GOT3 (cell line): Measurements from ENCODE around the gene MED28.

Source experiments
- DNase-seq: peaks from one replicate; lab custom pipeline; 2025; ENCODE audit warnings: mixed read lengths; lab: John Stamatoyannopoulos, UW

Gene MED28

GRCh38 chr4:17667253-17667652 is 52.8 kb downstream of the MED28 start:
- DNase-seq = no peak

DNA sequence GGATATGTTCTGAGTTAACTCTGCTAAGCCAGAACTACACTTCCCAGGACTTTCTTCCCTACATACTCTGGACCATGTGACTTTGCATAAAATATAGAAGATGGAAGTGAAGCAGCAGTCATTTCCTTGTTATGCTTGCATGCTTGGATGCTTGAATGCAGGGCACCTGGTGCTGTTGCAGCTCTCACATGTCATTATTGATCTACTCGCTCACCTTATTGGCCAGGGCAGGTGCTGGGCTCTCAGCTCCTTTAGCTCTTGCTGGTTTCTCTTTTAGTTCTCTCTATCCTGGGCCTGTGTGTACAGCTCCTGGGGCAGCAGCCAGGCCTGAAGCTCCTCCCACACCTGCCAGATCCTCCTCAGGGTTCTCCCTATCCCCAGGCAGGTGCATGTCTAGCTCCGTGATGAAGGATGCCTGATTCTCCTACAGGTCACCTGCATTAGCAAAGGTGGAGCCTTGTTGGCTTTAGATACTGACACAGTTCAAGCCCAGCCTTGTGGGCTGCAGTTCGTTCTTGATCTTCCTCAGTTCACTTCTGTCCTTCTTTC is 53.3 kb downstream of the MED28 start:
- no peak for DNase-seq

- DNase-seq = no peak
These were observed 56.0 kb downstream of the MED28 start for GRCh38 chr4:17670423-17670822.

DNA sequence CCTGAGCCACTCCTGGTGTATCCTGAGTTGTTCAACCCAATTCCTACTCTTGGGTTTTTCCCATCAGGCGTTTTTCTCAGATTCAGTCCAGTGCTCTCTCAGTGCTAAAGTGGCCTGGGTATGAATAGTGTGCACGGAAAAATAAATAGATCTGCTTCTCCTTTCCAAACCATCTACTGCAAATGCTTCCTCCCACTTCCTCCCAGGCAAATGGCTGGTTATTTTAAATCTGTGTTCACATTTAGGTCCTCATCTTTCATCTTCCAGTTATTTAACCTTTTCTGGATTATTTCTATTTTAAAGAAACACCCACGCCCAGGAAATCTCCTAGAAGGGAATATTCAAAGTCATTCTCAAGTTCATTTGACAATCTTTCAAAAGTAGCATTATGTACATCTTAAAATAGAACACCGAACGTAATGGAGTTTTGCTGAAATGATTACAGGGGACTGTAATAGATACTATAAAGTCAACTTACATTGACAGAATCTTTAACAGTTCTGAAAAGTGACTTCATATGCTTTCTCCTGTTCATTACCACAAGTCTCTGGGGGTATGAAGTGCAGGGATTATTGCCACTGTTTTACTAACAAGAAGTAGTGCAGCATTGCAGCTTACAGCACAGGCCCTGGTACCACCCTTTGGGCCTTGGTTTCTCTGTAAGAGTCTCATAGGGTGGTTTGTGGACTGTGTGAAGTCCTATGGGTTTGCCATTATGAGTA is 66.3 kb downstream of the MED28 start:
- DNase-seq = no peak

- DNase-seq = no peak
These were observed 67.1 kb downstream of the MED28 start for GRCh38 chr4:17681281-17682221.

DNA sequence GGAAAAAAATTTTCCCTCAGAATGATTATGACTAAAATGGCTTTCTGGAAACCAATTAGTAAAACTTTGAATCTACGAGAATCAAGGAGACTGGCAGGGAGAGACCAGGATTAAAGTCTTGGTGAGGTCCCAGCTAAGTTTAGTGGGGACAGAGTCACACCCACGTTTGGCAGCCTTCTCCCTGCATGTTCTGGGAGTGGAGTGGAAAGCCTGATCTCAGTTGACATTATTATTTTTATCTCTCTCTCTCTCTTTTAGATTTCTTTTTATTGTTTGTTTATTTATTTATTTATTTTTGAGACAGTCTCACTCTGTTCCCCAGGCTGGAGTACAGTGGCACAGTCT is 67.8 kb downstream of the MED28 start:
- no peak for DNase-seq
